Gastroesophageal sphincter (tissue), 3 donors: Measurements from ENCODE around the gene PARL.

Experiments used
- POLR2AphosphoS5 ChIP-seq: sonication (generic); formaldehyde crosslinking; IDR thresholded peaks from one replicate; pipeline ENCODE4 v1.6.1; 2017; ENCODE audit warnings: antibody characterized with exemption
- TF ChIP-seq, protein P1 (sequence below), 4 experiments: fragments of 200-600 bp in 2 of 4; fragments of 450-650 bp in 2 of 4; sonication (generic) in 1 of 4; IDR thresholded peaks; one replicate each; pipeline ENCODE4 v1.5.1; 2017 to 2019; ENCODE audit warnings: antibody characterized with exemption in 4 of 4, mild to moderate bottlenecking in 2 of 4, moderate library complexity in 2 of 4

DNA sequence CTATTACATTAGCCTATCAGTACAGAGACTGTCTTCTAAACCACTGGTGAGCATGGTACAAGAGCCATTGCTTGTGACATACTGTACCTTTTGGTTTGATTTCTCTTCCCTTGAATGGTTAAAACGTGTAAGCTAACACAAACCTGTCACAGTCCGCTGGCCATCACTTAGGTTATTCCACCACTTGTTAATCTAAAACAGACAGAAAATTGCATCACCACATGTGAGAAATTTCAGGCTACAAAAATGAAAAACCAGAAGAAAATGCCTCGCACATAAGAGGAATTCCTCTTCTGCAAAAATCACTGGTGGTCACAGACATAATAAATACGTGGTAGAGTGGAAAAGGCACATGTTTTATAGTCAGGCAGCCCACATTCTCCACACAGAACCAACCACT, 22.1 kb downstream of the PARL start:
- TF ChIP-seq, protein P1, sequence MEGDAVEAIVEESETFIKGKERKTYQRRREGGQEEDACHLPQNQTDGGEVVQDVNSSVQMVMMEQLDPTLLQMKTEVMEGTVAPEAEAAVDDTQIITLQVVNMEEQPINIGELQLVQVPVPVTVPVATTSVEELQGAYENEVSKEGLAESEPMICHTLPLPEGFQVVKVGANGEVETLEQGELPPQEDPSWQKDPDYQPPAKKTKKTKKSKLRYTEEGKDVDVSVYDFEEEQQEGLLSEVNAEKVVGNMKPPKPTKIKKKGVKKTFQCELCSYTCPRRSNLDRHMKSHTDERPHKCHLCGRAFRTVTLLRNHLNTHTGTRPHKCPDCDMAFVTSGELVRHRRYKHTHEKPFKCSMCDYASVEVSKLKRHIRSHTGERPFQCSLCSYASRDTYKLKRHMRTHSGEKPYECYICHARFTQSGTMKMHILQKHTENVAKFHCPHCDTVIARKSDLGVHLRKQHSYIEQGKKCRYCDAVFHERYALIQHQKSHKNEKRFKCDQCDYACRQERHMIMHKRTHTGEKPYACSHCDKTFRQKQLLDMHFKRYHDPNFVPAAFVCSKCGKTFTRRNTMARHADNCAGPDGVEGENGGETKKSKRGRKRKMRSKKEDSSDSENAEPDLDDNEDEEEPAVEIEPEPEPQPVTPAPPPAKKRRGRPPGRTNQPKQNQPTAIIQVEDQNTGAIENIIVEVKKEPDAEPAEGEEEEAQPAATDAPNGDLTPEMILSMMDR (IDR thresholded peaks at IDR 0.05): no peak
- no peak for TF ChIP-seq POLR2AphosphoS5
